Neural progenitor cell (in vitro differentiated cells): ENCODE results near the gene GNA15. TPM values are rescaled to one million over a fixed set of nuclear protein-coding genes. Genes with fewer than 3 reads are reported as not detected.
A peak's percentile ranks its signal among the peaks of the same experiment; 100 is the strongest.

ENCODE experiments used
- DNase-seq: peaks from one replicate; pipeline ENCODE4 v3.0.0-alpha.2; 2016; ENCODE audit warnings: low spot score
- H2AFZ ChIP-seq: fragments of 200-600 bp; sonication (generic); replicated peaks from 2 replicates; pipeline ENCODE4 v1.6.1; 2016; ENCODE audit warnings: antibody characterized with exemption
- H3F3A ChIP-seq: fragments of 200-600 bp; sonication (generic); 2 replicates; pipeline ENCODE4 v1.6.1; 2016; ENCODE audit warnings: antibody characterized with exemption, low read depth
- H3K27ac ChIP-seq: fragments of 200-600 bp; sonication (generic); 2 replicates; pipeline ENCODE4 v1.5.1; 2016; ENCODE audit warnings: mild to moderate bottlenecking
- H3K27me3 ChIP-seq: fragments of 200-600 bp; sonication (generic); 2 replicates; pipeline ENCODE4 v1.6.1; 2016; ENCODE audit warnings: mild to moderate bottlenecking, moderate library complexity
- H3K36me3 ChIP-seq: fragments of 200-600 bp; sonication (generic); 2 replicates; pipeline ENCODE4 v1.5.1; 2016
- H3K4me1 ChIP-seq: fragments of 200-600 bp; sonication (generic); 2 replicates; pipeline ENCODE4 v1.6.1; 2016; ENCODE audit warnings: mixed run types
- H3K4me2 ChIP-seq: fragments of 200-600 bp; sonication (generic); 2 replicates; pipeline ENCODE4 v1.6.1; 2016
- H3K4me3 ChIP-seq: fragments of 200-600 bp; sonication (generic); 2 replicates; pipeline ENCODE4 v1.5.1; 2016
- H3K79me2 ChIP-seq: fragments of 200-600 bp; sonication (generic); 2 replicates; pipeline ENCODE4 v1.6.1; 2016; ENCODE audit warnings: low read depth
- H3K9ac ChIP-seq: fragments of 200-600 bp; sonication (generic); 2 replicates; pipeline ENCODE4 v1.6.1; 2016
- H3K9me3 ChIP-seq: fragments of 200-600 bp; sonication (generic); 2 replicates; pipeline ENCODE4 v1.5.1; 2016; ENCODE audit warnings: low read depth
- H4K20me1 ChIP-seq: fragments of 200-600 bp; sonication (generic); 2 replicates; pipeline ENCODE4 v1.6.1; 2016; ENCODE audit warnings: low read depth
- H3K27ac Mint-ChIP-seq: 3 replicates; pipeline ENCODE4 v1.8.0; 2021; ENCODE audit warnings: mixed read lengths
- H3K27me3 Mint-ChIP-seq: 2 replicates; pipeline ENCODE4 v1.8.0; 2022; ENCODE audit warnings: low read depth, mild to moderate bottlenecking, inconsistent platforms, moderate library complexity, mixed read lengths; ENCODE audit not compliant: insufficient read depth
- H3K36me3 Mint-ChIP-seq: 3 replicates; pipeline ENCODE4 v1.8.0; 2021; ENCODE audit warnings: mixed read lengths
- H3K4me1 Mint-ChIP-seq: 3 replicates; pipeline ENCODE4 v1.8.0; 2021; ENCODE audit warnings: mixed read lengths
- H3K4me3 Mint-ChIP-seq: 3 replicates; pipeline ENCODE4 v1.8.0; 2021; ENCODE audit warnings: mild to moderate bottlenecking, moderate library complexity, mixed read lengths
- H3K9me3 Mint-ChIP-seq: 3 replicates; pipeline ENCODE4 v1.8.0; 2020; ENCODE audit warnings: mixed read lengths
- EZH2 ChIP-seq: fragments of 200-600 bp; sonication (generic); IDR thresholded peaks from 2 replicates; pipeline ENCODE4 v1.6.1; 2017; ENCODE audit warnings: antibody characterized with exemption, mild to moderate bottlenecking, moderate library complexity
- EZH2phosphoT487 ChIP-seq: fragments of 200-600 bp; sonication (generic); IDR thresholded peaks from 2 replicates; pipeline ENCODE4 v1.6.1; 2017; ENCODE audit warnings: antibody characterized with exemption
- total RNA-seq: library from RNA; depleted of rRNA; stranded (reverse); fragments of >200 nt; gene quantifications from 2 replicates; pipeline ENCODE4 v1.2.3, GENCODE V29; 2015; ENCODE audit warnings: low replicate concordance
- TF ChIP-seq, protein P1 (sequence below): fragments of 200-600 bp; sonication (generic); IDR thresholded peaks from 2 replicates; pipeline ENCODE4 v1.5.1; 2017; ENCODE audit warnings: antibody characterized with exemption, mild to moderate bottlenecking

The GNA15 gene
- total RNA-seq, 1 donor from 2014 or later = not detected

- Mint-ChIP-seq H3K4me1 (peaks cover 18% of the 10 kb centered on the region), H3K9me3 (no peaks in the 10 kb centered on the region), H3K27ac (no peak overlapping the region), H3K36me3 (no peaks in the 10 kb centered on the region), H3K27me3 (no peaks in the 10 kb centered on the region), H3K4me3 (no peak overlapping the region)
- Histone ChIP-seq H4K20me1 (peaks cover 91% of the 10 kb centered on the region), H3K4me1 (peaks cover 6% of the 10 kb centered on the region), H3K79me2 (peaks cover 88% of the 10 kb centered on the region), H3K9me3 (no peaks in the 10 kb centered on the region), H3K27me3 (no peaks in the 10 kb centered on the region), H3K4me3 (no peak overlapping the region), H3K4me2 (no peak overlapping the region), H3F3A (peaks cover 9% of the 10 kb centered on the region), H3K9ac (peak overlapping the region; percentile 37), H3K36me3 (no peaks in the 10 kb centered on the region), H2AFZ (no peak overlapping the region), H3K27ac (no peak overlapping the region)
- DNase-seq = no peak
- TF ChIP-seq, protein P1, sequence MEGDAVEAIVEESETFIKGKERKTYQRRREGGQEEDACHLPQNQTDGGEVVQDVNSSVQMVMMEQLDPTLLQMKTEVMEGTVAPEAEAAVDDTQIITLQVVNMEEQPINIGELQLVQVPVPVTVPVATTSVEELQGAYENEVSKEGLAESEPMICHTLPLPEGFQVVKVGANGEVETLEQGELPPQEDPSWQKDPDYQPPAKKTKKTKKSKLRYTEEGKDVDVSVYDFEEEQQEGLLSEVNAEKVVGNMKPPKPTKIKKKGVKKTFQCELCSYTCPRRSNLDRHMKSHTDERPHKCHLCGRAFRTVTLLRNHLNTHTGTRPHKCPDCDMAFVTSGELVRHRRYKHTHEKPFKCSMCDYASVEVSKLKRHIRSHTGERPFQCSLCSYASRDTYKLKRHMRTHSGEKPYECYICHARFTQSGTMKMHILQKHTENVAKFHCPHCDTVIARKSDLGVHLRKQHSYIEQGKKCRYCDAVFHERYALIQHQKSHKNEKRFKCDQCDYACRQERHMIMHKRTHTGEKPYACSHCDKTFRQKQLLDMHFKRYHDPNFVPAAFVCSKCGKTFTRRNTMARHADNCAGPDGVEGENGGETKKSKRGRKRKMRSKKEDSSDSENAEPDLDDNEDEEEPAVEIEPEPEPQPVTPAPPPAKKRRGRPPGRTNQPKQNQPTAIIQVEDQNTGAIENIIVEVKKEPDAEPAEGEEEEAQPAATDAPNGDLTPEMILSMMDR = no peak
- TF ChIP-seq EZH2phosphoT487 (no peak), EZH2 (no peak)
These were observed 34.8 kb upstream of the GNA15 start for GRCh38 chr19:3100747-3101730.

GRCh38 chr19:3102239-3103140 lies 33.3 kb upstream of the GNA15 start:
- Histone ChIP-seq H3K27ac (no peak overlapping the region), H4K20me1 (peaks cover 91% of the 10 kb centered on the region), H3K9ac (no peak overlapping the region), H3K4me3 (no peak overlapping the region), H3K4me1 (no peaks in the 10 kb centered on the region), H3K9me3 (no peaks in the 10 kb centered on the region), H3K36me3 (no peaks in the 10 kb centered on the region), H3F3A (peaks cover 7% of the 10 kb centered on the region), H3K27me3 (no peaks in the 10 kb centered on the region), H3K4me2 (no peak overlapping the region), H2AFZ (no peak overlapping the region), H3K79me2 (peaks cover 85% of the 10 kb centered on the region)
- Mint-ChIP-seq H3K9me3 (no peaks in the 10 kb centered on the region), H3K36me3 (no peaks in the 10 kb centered on the region), H3K4me1 (peaks cover 16% of the 10 kb centered on the region), H3K4me3 (no peak overlapping the region), H3K27me3 (no peaks in the 10 kb centered on the region), H3K27ac (no peak overlapping the region)
- no peak for DNase-seq
- TF ChIP-seq EZH2phosphoT487 = no peak
- TF ChIP-seq, protein P1 = no peak
- no peak for TF ChIP-seq EZH2

DNA sequence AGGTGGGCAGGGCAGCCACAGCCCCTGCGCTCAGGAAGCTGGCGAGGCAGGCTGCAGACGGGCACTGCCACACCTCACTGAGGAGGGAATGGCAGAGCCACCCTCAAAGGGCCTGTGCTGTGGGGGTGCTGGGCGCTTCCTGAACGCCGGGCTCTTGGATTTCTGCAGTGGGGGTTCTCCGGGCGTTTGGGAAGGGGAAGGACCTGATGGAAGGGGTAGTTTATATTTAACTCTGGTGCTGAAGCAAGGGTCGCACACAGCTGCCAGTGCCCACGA lies 31.2 kb upstream of the GNA15 start:
- DNase-seq = no peak
- Mint-ChIP-seq H3K4me1 (peaks cover 14% of the 10 kb centered on the region), H3K27me3 (peaks cover 2% of the 10 kb centered on the region), H3K9me3 (no peaks in the 10 kb centered on the region), H3K27ac (no peak overlapping the region), H3K4me3 (no peak overlapping the region), H3K36me3 (no peaks in the 10 kb centered on the region)
- Histone ChIP-seq H3K4me1 (no peaks in the 10 kb centered on the region), H3K27me3 (no peaks in the 10 kb centered on the region), H3K27ac (no peak overlapping the region), H2AFZ (no peak overlapping the region), H3K9ac (no peak overlapping the region), H3F3A (peaks cover 7% of the 10 kb centered on the region), H3K4me3 (no peak overlapping the region), H4K20me1 (peaks cover 87% of the 10 kb centered on the region), H3K36me3 (no peaks in the 10 kb centered on the region), H3K9me3 (no peaks in the 10 kb centered on the region), H3K79me2 (peaks cover 77% of the 10 kb centered on the region), H3K4me2 (no peak overlapping the region)
- no peak for TF ChIP-seq EZH2
- TF ChIP-seq, protein P1 = no peak
- no peak for TF ChIP-seq EZH2phosphoT487
